Measurements from ENCODE around the gene CES2. TPM values are rescaled to one million over a fixed set of nuclear protein-coding genes. Genes with fewer than 3 reads are reported as not detected.
"Not testable (repeated sequence)": the region's sequence is repeated elsewhere in the genome, so short reads cannot be mapped to it uniquely, and the experiment has no call there.

The CES2 gene
- total RNA-seq, 1 donor from 2014 or later = 18.7 TPM

- peak; percentile 50 for DNase-seq
Measured at GRCh38 chr16:66954097-66954659, 18.9 kb downstream of the CES2 start.

GRCh38 chr16:66955363-66956153 lies 20.2 kb downstream of the CES2 start:
- not testable (repeated sequence) for DNase-seq

GRCh38 chr16:66956154-66956457 lies 20.8 kb downstream of the CES2 start:
- not testable (repeated sequence) for DNase-seq

GRCh38 chr16:66958857-66959703 lies 23.8 kb downstream of the CES2 start:
- DNase-seq = no peak

- no peak for DNase-seq
Measured at GRCh38 chr16:66959704-66960161, 24.4 kb downstream of the CES2 start.

GRCh38 chr16:66960270-66960669 lies 25.0 kb downstream of the CES2 start:
- DNase-seq = no peak

GRCh38 chr16:66961065-66961744 lies 25.9 kb downstream of the CES2 start, which contains the start of gene CES3:
CES3 (plus strand) TSS chr16:66961266; CDS start chr16:66961308, 42 bp downstream.
- DNase-seq = no peak

GRCh38 chr16:66961914-66962313 lies 26.6 kb downstream of the CES2 start:
- no peak for DNase-seq

GRCh38 chr16:66964049-66964448 lies 28.7 kb downstream of the CES2 start:
- no peak for DNase-seq

GRCh38 chr16:66968847-66969246 lies 33.5 kb downstream of the CES2 start:
- no peak for DNase-seq

- DNase-seq = no peak
Measured at GRCh38 chr16:66970775-66971720, 35.7 kb downstream of the CES2 start.

GRCh38 chr16:66972983-66973382 lies 37.7 kb downstream of the CES2 start:
- DNase-seq = no peak

GRCh38 chr16:66973716-66974115 lies 38.4 kb downstream of the CES2 start:
- DNase-seq = no peak

GRCh38 chr16:66974156-66974931 lies 39.0 kb downstream of the CES2 start:
- DNase-seq = not testable (repeated sequence)

- DNase-seq = not testable (repeated sequence)
Measured at GRCh38 chr16:66974932-66975246, 39.6 kb downstream of the CES2 start.

GRCh38 chr16:66975302-66975893 lies 40.1 kb downstream of the CES2 start:
- DNase-seq = no peak

- no peak for DNase-seq
Measured at GRCh38 chr16:66976746-66977145, 41.4 kb downstream of the CES2 start.

GRCh38 chr16:66977341-66978113 lies 42.2 kb downstream of the CES2 start:
- peak; percentile 70 for DNase-seq

- DNase-seq = no peak
Measured at GRCh38 chr16:66979011-66979717, 43.8 kb downstream of the CES2 start.

Data from skin of body (tissue), 2 donors.